Inflammatory macrophage treated with lipopolysaccharide for 1 hour (primary cell): ENCODE measurements around the gene DCBLD2.

Source experiments
- DNase-seq, 2 donors: peaks; one replicate each; pipeline ENCODE4 v3.0.0-alpha.2; 2020 to 2022

DCBLD2 gene

GRCh38 chr3:98901392-98902350 lies at the start of gene DCBLD2:
Gene DCBLD2 (minus strand): TSS chr3:98901695. CDS start chr3:98901326, 369 bp downstream.
- DNase-seq = peak; percentile 95 to 97

DNA sequence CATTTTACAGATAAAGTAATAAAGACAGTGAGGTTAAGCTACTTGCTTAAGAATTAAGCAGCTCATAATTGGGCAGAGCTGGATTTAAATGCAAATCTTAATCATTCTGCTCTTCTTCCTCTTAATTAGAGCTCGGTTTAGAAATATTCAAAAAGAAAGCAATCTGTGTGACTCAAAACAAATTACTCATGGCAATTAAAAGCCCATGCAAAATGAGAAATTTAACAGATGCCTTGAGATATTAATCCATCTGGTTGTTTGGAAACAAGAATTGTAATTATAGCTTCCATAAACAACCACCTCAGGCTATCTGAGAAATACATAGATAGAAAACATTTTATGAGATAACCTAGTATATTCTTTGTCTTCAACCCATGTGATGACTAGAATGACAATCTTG lies 44.2 kb upstream of the DCBLD2 start:
- DNase-seq = no peak

DNA sequence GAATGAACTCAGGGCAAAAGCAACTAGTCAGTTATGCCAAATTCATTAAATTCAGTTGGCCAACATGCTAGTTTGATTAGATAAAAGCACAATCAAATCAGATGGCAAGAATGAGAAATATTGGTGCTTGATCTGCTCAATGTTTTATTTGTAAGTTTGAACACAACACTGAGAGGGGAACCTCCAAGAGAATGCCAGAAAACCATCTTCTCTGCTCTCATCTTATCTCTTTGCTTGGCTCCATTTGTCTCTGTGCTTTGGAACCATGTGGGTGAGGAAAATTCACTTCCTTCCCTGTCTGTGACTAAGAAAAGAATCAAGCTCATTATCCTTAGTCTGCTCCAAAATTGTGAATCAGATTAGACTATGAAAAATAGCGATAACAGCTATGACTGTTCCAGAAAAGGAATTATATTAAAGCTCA lies 43.6 kb upstream of the DCBLD2 start:
- DNase-seq = no peak

GRCh38 chr3:98930413-98930812 lies 28.9 kb upstream of the DCBLD2 start:
- DNase-seq = no peak

DNA sequence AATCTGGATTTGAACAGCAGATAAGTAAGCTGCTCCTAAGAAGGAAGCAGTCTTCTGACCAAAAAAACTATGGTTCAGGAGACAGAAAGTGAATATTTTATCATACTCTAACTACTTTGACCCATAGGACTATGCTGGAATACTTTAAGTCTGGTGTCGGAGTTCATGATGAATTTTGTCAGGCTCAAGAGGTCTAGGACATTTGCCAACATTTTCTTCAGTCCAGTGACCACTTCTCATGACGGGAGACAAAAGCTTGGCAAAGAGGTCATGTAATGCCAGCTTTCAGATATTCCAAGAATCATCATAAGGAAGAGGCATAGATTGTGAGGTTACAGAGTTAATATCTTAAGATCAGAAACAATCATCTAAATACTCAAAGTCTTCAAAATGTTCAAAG lies 20.5 kb upstream of the DCBLD2 start:
- no peak for DNase-seq

GRCh38 chr3:98920166-98920565 lies 18.7 kb upstream of the DCBLD2 start:
- DNase-seq = no peak

GRCh38 chr3:98918586-98918985 lies 17.1 kb upstream of the DCBLD2 start:
- DNase-seq = no peak

GRCh38 chr3:98917608-98918007 lies 16.1 kb upstream of the DCBLD2 start:
- no peak for DNase-seq

DNA sequence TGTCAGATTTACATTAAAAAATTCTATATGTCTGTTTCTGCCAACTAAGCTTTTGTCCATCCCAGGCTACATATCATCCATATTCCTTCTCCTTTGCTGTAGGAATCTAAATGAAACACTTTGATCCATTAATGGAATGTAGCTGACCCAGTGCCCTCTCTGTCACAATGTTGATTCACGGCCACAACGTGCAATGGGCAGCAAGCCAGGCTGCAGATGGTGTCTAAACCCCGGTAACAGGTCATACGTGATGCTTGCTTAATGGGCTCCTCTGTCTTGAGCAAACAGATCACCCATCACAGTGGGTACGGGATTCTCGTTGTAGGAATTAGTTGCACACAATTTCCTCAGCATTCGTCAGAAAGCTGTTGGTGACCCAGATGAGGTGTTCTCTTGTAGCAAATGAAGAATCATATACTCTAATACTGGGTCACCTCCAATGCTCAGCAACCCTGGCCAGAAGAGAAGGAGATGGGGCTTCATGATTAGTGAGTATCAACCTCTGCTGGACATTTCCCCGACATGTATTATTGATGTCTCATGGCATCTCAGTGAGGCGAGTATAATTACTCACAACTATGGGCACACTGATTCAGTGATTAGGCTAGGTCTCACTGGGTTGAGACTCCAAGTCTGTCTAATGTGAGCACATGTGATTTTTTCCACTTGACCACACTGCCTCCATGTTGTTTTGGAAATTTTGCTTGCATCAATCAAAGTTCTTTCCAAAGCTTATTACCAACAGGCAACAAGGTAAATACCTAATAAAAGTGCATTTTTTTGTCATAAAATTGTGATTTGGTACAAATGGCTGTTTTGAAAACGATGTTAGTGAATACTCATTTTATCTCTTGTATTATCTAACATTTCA lies 12.9 kb upstream of the DCBLD2 start:
- no peak for DNase-seq

GRCh38 chr3:98912448-98912847 lies 11.0 kb upstream of the DCBLD2 start:
- no peak for DNase-seq

GRCh38 chr3:98906230-98906629 lies 4.7 kb upstream of the DCBLD2 start:
- DNase-seq = no peak

GRCh38 chr3:98903705-98904481 lies 2.4 kb upstream of the DCBLD2 start:
- no peak for DNase-seq

- DNase-seq = no peak
These were observed 1.6 kb upstream of the DCBLD2 start for GRCh38 chr3:98903099-98903498.

DNA sequence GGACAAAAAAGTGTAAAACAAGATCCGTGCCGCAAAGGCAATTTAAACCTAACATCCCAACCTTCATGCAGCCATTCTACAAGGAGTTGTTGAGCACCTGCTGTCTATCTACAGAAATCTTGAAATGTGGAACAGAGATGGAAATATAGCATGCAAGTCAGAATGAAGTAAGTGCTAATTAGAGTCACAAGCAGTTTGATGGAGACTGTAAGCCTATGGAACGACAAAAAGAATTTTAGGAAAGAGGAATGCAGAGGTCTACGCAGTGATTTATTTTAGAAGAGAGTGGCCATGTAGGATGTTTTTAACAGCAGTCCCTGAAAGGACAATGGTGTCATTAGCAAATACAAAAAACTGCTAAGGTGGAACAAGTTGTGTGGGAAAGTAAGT lies 851 bp upstream of the DCBLD2 start:
- no peak for DNase-seq

- peak in 1 of 2 donors; percentile 3 for DNase-seq
These were observed 440 bp downstream of the DCBLD2 start for GRCh38 chr3:98901119-98901391.

DNA sequence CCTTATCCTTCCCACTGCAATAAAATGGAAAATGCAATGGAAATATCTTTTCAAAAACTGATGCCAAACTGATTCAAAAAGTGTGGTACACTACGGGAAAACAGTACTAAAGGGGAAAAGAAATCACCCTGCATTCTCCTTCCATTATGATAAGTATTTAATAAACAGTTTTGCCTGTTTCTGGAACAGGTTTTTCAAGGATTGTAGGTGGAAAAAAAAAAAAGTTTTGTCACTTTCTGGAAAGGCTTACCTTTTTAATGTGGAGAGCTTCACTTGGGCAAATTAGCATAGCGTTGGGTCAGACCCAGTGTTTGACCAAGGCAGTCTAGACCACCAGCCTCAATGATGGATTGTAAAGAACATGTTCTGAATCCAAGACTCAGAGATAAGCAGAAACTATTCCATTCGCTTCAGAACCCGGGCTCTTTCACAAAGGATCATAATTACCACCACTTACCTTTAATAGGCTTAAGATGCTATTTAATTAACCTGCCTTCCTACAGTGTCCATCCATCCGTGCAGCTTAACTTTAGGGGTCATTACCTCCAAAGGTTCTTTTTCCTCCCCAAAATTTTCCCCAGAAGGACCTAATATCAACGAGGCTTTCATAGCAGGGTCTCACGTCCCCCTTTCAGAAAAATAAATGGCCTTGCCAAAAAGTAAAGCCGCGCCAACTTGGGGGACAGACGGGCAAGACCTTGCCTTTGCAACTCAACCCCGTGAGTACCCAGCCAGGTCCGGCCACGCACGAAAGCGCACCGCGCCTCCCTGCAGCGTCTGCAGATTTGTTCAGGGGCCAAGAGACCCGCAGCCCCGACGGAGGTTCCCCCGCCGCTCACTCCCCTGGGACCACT lies 1.0 kb downstream of the DCBLD2 start:
- no peak for DNase-seq

- peak; percentile 3 to 7 for DNase-seq
These were observed 3.8 kb downstream of the DCBLD2 start for GRCh38 chr3:98897701-98898100.

DNA sequence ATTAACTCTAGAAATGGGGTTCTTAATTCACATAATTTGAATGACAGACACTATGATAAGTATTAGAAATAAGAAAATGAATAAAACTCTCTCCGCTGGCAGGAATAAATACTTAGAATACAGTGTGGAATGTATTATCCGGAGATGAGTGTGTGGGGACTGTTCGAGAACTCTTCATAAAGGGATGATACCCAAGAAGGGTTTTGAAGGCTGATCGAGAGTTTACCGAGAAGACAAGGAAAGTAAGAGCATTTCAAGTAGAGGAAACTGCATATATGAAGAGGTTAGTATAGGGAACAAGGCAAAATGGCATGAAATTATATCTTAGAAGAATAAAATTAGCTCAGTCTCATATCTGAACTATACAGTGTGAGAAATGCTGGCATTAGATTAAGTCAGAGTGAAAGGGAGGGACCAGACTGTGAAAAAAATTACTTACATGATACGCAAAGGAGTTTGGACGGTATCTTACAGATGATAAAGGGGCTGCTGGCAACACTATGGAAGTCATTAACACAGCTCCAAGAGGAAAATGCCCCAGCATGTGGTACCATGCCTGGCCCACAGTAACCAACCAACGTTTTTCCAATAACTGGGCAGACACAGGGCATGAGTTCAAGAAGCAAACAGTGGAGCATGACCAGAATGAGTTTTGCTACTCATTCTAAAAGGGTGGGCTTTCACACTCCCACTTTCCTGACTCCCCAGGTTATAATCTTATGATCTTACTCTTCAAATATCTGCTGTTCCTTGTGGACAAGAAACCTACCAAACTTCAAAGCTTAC lies 6.5 kb downstream of the DCBLD2 start:
- no peak for DNase-seq

- DNase-seq = peak in 1 of 2 donors; percentile 3
These were observed 7.8 kb downstream of the DCBLD2 start for GRCh38 chr3:98893740-98894139.

- DNase-seq = no peak
These were observed 9.2 kb downstream of the DCBLD2 start for GRCh38 chr3:98892263-98892662.
